Upper lobe of left lung (tissue), 6 donors: ENCODE measurements around the gene ADAM22. TPM values are rescaled to one million over a fixed set of nuclear protein-coding genes. Genes with fewer than 3 reads are reported as not detected.
"Not testable (repeated sequence)": the region's sequence is repeated elsewhere in the genome, so short reads cannot be mapped to it uniquely, and the experiment has no call there.

ENCODE experiments used
- ATAC-seq, 2 donors: fragments of 200-7000 bp; cut with Tn5 transposase; one replicate each; pipeline ENCODE4 v1.9.1; 2022; ENCODE audit warnings: mild to moderate bottlenecking in 2 of 2, moderate library complexity in 2 of 2; ENCODE audit not compliant: low FRiP score in 2 of 2
- DNase-seq, 2 donors: peaks; one replicate each; pipeline ENCODE4 v3.0.0-alpha.2; 2019 to 2020
- H3K27ac ChIP-seq, 4 donors: fragments of 200-600 bp; sonication (generic); one replicate each; pipeline ENCODE4 v1.5.1; 2016 to 2019
- H3K27me3 ChIP-seq, 4 donors: fragments of 200-600 bp; sonication (generic); one replicate each; pipeline ENCODE4 v1.5.1; 2017 to 2019
- H3K36me3 ChIP-seq, 4 donors: fragments of 200-600 bp; sonication (generic); one replicate each; pipeline ENCODE4 v1.5.1; 2016 to 2019
- H3K4me1 ChIP-seq, 4 donors: fragments of 200-600 bp; sonication (generic); one replicate each; pipeline ENCODE4 v1.5.1; 2018 to 2019
- H3K4me3 ChIP-seq, 4 donors: fragments of 200-600 bp; sonication (generic); one replicate each; pipeline ENCODE4 v1.5.1; 2017 to 2019; ENCODE audit warnings: mild to moderate bottlenecking in 2 of 4, moderate library complexity in 1 of 4
- H3K9me3 ChIP-seq, 4 donors: fragments of 200-600 bp; sonication (generic); one replicate each; pipeline ENCODE4 v1.5.1; 2018 to 2019
- EP300 ChIP-seq, 4 donors: sonication (generic); formaldehyde crosslinking; IDR thresholded peaks; one replicate each; pipeline ENCODE4 v1.5.1; 2017; ENCODE audit warnings: antibody characterized with exemption in 4 of 4, control low read depth in 2 of 4
- POLR2A ChIP-seq, 4 donors: fragments of 450-650 bp; IDR thresholded peaks; one replicate each; pipeline ENCODE4 v1.5.1; 2016 to 2017; ENCODE audit warnings: antibody characterized with exemption in 4 of 4, mild to moderate bottlenecking in 2 of 4
- POLR2AphosphoS5 ChIP-seq, 2 donors: sonication (generic); formaldehyde crosslinking; IDR thresholded peaks; one replicate each; pipeline ENCODE4 v1.5.1; 2017; ENCODE audit warnings: antibody characterized with exemption in 2 of 2
- WGBS, 2 donors: methylation state at CpG; one replicate each; pipeline ENCODE4 v1.1.5; 2017 to 2018; 5-methylcytosine and 5-hydroxymethylcytosine counted together
- total RNA-seq, 6 donors: library from RNA; depleted of rRNA in 4 of 6; stranded (reverse); fragments of >200 nt in 4 of 6; gene quantifications; one replicate each; pipeline versions ENCODE4 v1.1.0 to v1.2.1, GENCODE V29; 2016 to 2021
- TF ChIP-seq, protein P1 (sequence below), 6 experiments: fragments of 450-650 bp in 4 of 6; fragments of 200-600 bp in 2 of 6; sonication (generic) in 2 of 6; IDR thresholded peaks; one replicate each; pipeline ENCODE4 v1.5.1; 2016 to 2019; ENCODE audit warnings: antibody characterized with exemption in 6 of 6
- donor health status: DM: no; HTN: no; CAD: no; lungs with moderate emphysema.
- donor health status: DM: no; HTN: yes; CAD: no; lungs with severe emphysema.

Gene ADAM22
- total RNA-seq, 6 donors from 2014 or later = 0.69 to 3.2 (median 2.0) TPM

DNA sequence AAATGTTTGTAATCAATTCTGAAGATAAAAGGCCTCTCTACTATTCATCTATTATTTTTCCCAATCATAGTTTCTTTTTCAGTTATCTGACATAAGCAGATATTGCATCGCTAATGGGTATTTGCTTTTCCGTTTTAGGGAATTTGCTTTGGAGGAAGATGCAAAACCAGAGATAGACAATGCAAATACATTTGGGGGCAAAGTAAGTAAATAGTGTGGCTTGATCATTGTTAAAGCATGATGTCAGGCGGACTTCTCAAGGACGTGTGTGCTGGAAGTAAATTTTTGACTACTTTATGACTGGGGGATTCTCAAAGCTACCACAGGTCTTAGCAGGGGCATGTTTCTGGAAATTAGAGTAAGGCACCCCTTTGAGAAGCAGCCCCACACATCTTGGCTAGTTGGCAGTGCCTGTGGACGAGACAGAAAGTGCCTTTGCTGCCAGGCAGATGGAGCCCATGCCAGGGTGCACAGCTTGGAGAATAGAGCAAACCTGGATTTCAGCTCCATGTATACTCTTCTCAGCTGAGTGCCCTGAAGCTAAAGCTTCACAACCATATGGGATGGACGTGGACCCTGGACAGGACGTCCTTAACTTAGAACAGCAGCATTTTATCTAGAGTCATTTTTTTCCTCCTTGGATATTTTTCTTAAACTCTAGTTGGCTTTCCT lies 217.2 kb downstream of the ADAM22 start:
- H3K4me3 ChIP-seq = no peak overlapping the region
- no peaks in the 10 kb centered on the region for H3K9me3 ChIP-seq
- H3K27ac ChIP-seq = no peak overlapping the region
- no peaks in the 10 kb centered on the region for H3K4me1 ChIP-seq
- H3K36me3 ChIP-seq = no peaks in the 10 kb centered on the region
- WGBS, 2 donors = 81 to 85% methylated on average over 7 of the region's 7 CpGs
- H3K27me3 ChIP-seq = no peaks in the 10 kb centered on the region
- ATAC-seq (no peak), DNase-seq (no peak)
- TF ChIP-seq POLR2AphosphoS5 (IDR thresholded peaks at IDR 0.05) (no peak), POLR2A (IDR thresholded peaks at IDR 0.05) (no peak), EP300 (IDR thresholded peaks at IDR 0.05) (no peak)
- TF ChIP-seq, protein P1, sequence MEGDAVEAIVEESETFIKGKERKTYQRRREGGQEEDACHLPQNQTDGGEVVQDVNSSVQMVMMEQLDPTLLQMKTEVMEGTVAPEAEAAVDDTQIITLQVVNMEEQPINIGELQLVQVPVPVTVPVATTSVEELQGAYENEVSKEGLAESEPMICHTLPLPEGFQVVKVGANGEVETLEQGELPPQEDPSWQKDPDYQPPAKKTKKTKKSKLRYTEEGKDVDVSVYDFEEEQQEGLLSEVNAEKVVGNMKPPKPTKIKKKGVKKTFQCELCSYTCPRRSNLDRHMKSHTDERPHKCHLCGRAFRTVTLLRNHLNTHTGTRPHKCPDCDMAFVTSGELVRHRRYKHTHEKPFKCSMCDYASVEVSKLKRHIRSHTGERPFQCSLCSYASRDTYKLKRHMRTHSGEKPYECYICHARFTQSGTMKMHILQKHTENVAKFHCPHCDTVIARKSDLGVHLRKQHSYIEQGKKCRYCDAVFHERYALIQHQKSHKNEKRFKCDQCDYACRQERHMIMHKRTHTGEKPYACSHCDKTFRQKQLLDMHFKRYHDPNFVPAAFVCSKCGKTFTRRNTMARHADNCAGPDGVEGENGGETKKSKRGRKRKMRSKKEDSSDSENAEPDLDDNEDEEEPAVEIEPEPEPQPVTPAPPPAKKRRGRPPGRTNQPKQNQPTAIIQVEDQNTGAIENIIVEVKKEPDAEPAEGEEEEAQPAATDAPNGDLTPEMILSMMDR (IDR thresholded peaks at IDR 0.05) = no peak

DNA sequence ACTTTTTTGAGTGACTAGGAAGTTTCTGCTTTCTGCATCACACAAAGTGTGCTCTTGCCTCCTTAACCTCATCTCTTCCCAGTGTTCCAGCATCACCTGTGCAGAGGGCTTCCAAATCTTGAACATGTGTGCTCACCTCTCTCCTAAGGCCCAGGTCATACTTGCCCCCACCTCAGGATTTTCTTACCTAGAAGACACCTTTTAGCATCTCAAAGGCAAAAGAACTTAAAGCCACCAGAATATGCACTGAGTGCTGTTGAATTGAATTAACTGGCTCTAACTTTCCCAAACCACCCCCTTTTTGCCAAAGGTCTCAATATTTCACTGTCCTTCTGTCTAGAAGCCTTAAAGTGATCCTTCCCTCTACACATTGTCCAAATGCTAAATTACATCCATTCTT lies 219.3 kb downstream of the ADAM22 start:
- Histone ChIP-seq H3K4me1 (no peaks in the 10 kb centered on the region), H3K27me3 (no peaks in the 10 kb centered on the region), H3K4me3 (no peak overlapping the region), H3K9me3 (no peaks in the 10 kb centered on the region), H3K36me3 (no peaks in the 10 kb centered on the region), H3K27ac (no peak overlapping the region)
- no peak for ATAC-seq
- DNase-seq = no peak
- TF ChIP-seq POLR2AphosphoS5 (IDR thresholded peaks at IDR 0.05) (no peak), POLR2A (IDR thresholded peaks at IDR 0.05) (no peak), EP300 (IDR thresholded peaks at IDR 0.05) (no peak)
- TF ChIP-seq, protein P1 (IDR thresholded peaks at IDR 0.05) = no peak

DNA sequence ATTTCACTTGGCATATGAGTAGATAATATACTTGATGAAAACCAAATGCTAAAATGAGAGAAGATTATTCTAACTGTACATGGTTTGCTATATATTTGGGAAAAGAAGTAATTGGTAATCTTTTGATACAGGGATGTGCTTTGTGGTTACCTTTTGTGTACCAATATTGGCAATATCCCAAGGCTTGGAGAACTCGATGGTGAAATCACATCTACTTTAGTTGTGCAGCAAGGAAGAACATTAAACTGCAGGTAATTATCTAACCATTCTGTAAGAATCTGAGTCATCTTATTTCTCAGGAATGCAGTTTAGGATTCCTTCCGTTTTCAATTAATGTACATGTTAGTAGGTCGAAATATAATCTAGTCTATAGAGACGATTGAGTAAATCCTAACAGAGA lies 221.7 kb downstream of the ADAM22 start:
- no peaks in the 10 kb centered on the region for H3K36me3 ChIP-seq
- H3K27me3 ChIP-seq = no peaks in the 10 kb centered on the region
- no peak for ATAC-seq
- TF ChIP-seq, protein P1 (IDR thresholded peaks at IDR 0.05) = no peak
- no peak for TF ChIP-seq POLR2AphosphoS5 (IDR thresholded peaks at IDR 0.05)
- TF ChIP-seq EP300 (IDR thresholded peaks at IDR 0.05) = no peak
- TF ChIP-seq POLR2A (IDR thresholded peaks at IDR 0.05) = no peak
- WGBS, 2 donors = 90 to 96% methylated on average over 4 of the region's 4 CpGs
- H3K4me1 ChIP-seq = no peaks in the 10 kb centered on the region
- no peak overlapping the region for H3K27ac ChIP-seq
- H3K9me3 ChIP-seq = no peaks in the 10 kb centered on the region
- no peak for DNase-seq
- H3K4me3 ChIP-seq = no peak overlapping the region

DNA sequence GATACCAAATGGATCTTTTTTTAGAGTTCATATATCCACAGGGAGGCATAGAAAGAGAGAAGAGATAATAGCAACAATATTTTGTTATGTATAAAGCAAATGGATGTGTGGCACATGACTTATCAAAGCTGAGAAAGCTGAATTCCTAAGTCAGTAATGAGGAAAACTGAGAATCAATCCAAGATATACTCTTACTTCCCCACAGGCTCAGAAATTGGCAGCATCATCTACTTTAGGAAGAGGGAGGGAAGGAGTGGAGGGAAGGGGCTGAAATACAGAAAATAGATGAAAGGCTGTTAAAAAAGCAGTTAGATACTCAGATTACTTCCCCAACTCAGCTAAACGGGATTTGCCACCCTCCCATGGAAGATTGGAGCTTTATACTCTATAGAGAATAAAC lies 222.3 kb downstream of the ADAM22 start:
- Histone ChIP-seq H3K9me3 (no peaks in the 10 kb centered on the region), H3K27ac (no peak overlapping the region), H3K36me3 (no peaks in the 10 kb centered on the region), H3K4me1 (no peaks in the 10 kb centered on the region), H3K27me3 (no peaks in the 10 kb centered on the region), H3K4me3 (no peak overlapping the region)
- ATAC-seq (no peak), DNase-seq (no peak)
- TF ChIP-seq POLR2A (IDR thresholded peaks at IDR 0.05) (no peak), POLR2AphosphoS5 (IDR thresholded peaks at IDR 0.05) (no peak), EP300 (IDR thresholded peaks at IDR 0.05) (no peak)
- TF ChIP-seq, protein P1 (IDR thresholded peaks at IDR 0.05) = no peak
- WGBS, 2 donors = 49 to 63% methylated on average over 1 of the region's 1 CpG

DNA sequence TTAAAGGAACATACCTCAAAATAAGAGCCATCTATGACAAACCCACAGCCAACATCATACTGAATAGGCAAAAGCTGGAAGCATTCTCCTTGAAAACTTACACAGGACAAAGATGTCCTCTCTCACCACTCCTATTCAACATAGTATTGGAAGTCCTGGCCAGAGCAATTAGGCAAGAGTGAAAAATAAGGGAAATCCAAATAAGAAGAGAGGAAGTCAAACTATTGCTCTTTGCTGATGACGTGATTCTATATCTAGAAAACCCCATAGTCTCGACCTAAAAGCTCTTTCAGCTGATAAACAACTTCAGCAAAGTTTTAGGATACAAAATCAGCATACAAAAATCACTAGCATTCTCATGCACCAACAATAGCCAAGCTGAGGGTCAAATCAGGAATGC lies 225.7 kb downstream of the ADAM22 start:
- H3K27ac ChIP-seq, H3K27me3 ChIP-seq, DNase-seq, H3K36me3 ChIP-seq, ATAC-seq, H3K4me1 ChIP-seq, H3K4me3 ChIP-seq, H3K9me3 ChIP-seq: not testable (repeated sequence)
- WGBS, 2 donors = 73 to 76% methylated on average over 2 of the region's 2 CpGs
